Glomerular endothelial cell (primary cell): ENCODE data around the gene MDP1. TPM values are rescaled to one million over a fixed set of nuclear protein-coding genes. Genes with fewer than 3 reads are reported as not detected.

Experiments
- DNase-seq: peaks from one replicate; pipeline ENCODE4 v3.0.0-alpha.2; 2011; ENCODE audit warnings: low read depth, low spot score; ENCODE audit errors: extremely low read depth
- total RNA-seq: library from RNA; depleted of rRNA; stranded (reverse); fragments of >200 nt; gene quantifications from 2 replicates; pipeline ENCODE4 v1.2.3, GENCODE V29; 2015

MDP1 gene
- total RNA-seq, result 10.2 and 11.2 TPM in 2 replicates

DNA sequence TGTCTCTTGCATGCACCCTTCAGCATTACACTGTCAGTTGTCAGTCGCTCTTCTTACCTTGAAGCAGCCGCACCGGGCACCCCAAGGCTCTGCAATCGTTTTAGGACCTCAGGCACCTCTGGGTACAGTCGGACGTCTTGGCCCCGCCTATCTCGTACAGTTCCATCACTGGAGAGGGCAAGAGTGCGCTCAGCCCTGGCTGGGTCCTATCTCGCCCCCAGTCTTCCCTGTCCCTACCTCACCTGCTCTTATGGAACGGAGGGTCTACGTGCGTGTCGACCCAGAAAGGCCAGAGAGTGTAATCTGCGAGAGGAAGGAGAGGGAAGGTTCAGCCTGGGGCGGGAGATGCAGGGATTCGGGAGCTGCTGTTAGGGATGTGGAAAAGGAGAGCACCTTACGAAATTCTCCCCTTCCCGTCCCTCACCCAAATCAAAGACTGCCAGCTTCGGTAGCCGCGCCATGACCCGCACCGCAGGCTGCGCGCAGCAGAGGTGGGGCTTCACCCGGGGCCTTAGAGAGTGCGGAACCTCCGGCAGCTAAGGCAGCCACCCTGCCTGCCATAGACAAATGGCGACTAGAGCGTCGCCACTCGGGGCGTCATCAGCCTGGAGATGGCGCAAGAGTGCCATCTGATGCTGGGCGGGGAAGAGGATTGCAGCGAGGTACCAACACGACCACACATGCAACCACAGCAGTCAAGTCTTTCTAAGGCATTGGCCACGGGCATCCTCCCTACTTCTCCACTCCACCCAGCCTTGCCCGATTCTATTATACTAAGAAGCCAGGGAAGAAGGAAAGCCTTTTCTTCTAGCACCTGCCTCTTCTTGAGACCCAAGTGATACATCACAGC, at the start of gene MDP1:
TSS of gene MDP1 (minus strand) at position 572 of the 850 bp plus-strand sequence. CDS start at position 461, 111 bp downstream.
- DNase-seq, result no peak

DNA sequence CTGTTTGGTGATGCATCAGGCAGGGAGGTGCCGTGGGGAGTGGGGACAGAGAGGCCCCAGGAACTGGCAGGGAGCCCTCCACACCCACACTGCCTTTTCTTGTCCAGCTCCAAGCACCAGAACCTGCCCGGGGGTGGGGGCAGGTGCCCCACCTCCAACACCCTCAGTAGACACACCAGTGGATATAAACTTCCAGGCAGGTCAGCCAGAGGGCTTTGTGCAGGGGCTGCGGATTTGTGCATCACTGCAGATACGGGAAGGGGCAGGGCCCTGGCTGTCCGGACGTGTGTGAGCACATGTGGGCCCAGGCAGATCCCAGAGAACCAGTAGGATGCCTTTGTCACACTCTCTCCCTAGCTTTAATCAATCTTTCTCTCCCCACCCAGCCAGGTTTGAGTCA, 48.4 kb upstream of the MDP1 start:
- no peak for DNase-seq

DNA sequence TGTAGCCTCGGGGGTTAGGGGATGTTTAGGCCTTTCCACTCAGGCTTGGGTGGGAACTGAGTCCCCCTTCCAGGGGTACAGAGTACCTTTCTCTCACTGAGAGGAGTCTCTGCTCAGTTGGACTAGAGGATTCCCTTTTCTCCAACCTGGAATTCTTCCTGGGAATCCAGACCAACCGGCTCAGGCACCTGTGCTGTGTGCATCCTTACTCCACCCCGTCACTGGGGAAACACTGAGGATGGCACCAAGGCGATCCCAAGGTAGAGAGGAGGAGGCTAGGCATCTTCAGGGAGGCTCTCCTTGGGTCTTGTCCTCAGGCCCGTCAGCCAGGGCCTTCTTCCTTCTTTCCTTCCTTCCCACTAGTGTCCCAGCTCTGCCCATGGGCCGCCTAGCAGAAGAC, 48.0 kb upstream of the MDP1 start:
- DNase-seq, result no peak

DNA sequence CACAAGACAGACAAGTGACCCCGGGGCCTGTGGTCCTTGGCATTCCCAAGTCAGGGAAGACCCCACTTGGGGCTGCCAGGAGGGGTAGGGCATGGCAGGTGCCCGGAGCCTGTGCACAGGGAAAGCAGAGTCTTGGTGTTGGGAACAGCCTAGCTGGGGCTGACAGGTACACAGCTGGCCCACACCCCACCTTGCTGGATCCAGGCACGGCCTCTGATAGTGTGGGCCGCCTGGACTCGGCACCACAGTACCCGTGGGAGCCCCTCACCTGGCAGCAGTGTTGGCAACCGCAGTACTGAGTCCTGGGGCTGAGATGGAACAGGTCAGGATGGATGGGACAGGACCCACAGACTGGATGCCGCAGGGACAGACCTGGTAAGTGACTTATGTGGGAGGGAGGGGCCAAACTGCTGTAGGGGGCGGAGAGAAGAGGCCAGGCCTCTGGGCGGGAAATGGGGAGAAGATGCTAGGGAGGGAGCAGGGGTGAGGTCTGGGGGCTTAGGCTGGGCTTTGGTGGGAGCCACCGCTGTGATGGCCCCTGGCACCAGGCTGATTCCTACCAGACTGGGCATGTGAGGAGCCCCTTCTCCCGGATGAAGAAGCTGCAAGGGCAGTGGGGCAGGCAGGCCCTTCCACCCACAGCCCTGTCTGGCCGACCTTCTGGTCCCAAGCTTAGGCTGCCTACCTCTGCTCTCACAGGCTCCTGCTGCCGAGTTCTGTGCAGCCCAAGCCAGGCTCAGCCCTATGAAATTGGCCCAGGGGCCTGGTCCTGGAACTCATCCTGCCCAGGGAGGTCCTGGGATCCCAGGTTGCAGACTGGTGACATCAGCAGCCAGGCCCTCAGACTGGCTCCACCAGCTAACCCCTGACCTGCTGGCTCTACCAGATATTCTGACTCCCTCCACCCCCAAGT, 47.2 kb upstream of the MDP1 start, which contains the start of gene TGM1:
TSS of gene TGM1 (minus strand) at position 357 of the 913 bp plus-strand sequence. CDS start 825 bp downstream, outside the sequence.
- DNase-seq, result no peak

DNA sequence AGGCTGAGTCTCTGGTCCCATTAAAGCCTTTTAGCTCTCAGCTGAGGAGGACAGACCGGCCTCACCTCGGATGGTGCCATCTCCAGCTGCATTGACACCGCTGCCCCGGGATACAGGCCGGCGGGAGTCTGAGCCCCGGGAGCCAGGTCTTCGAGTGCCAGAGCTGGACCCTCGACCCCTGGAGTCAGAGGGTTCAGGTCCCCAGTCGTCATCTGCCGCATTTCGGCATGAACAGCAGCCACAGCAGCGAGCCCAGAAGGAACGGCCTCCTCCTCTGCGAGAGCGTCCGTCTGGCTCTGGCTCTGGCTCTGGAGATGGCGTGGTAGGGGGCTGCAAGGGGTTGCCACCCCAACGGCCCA, 46.1 kb upstream of the MDP1 start:
- DNase-seq, result no peak

DNA sequence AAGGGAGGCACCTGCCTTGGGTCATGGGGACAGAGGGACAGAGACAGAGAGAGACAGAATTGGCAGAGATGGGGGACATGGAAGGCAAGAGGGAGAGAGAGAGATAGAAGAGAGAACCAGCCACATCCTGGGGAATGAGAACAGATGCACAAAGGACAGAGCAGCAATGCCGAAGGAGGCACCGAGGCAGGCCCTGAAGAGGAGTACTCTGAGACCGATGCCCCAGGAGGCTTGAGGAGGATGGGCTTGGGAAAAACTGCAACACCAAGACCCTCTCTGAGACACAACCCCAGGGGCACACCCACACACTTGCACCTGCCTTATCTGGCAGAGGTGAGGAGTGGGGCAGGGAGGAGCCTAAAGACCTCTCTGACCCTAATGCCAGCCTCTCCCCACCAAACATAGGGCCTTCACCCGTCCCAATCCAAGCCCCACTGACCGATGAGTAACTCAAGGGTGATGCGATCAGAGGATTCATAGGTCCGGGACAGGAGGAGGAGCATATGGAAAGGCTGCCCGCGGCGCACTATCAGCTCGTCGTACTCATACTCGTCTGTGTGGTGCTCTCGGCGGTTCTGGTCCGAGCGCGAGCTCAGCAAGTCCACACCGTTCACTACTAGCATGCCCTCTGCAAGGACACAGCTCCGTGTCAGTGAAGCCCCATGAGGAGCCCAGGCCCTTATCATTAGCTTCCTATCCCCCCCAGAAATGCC, 45.5 kb upstream of the MDP1 start:
- DNase-seq, result no peak

DNA sequence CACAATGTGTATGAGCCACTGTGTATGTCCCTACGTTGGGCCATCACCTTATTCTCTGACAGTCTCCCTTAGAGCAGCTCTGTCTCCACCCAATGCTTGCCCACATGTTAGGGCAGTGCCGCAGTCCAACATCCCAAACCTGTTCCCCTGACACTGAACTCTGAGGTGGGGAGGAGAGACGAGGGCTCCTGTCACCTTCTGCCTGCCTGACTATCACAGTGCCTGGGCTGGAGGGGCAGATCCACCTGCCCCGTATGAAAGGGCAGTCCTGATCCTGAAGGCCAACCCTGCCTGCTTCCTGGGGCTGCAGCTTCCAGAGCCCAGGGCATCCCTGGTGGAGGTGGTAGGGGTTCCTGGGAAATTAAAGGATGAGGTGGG, 44.9 kb upstream of the MDP1 start:
- no peak for DNase-seq

DNA sequence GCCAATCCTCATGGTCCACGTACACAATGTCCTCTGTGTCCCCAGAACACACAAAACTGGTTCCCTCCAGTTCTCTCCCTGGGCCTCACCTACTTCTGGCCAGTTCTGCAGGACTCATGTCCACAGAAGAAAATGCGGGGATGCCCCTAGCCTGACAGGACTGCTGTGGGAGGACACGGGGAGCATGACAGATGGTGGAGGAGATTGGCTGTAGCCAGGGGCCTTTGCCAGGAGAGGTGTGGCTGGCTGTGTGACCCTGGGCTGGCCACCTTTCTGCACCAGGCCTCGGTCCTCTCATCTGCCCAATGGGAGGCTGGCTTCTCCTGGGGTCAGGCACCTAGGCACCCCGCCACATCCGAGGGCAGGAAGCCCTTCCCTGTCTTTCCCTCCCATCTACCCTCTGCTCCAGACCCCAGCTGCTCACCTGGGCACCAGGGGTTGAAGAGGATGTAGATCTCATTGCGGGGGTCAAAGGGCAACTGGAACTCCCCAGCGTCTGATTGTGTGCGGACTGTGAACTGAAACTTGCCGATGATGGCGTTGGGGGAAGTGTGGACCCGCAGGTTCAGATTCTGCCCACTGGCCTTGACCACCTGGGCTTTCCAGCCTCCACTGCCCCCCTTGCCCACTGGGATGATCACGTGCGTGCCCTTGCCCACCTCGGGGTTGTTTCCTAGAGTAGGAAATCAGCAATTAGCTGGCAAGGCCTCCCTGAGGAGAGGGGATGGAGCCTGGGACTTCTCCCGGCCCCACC, 44.3 kb upstream of the MDP1 start:
- DNase-seq, result no peak

DNA sequence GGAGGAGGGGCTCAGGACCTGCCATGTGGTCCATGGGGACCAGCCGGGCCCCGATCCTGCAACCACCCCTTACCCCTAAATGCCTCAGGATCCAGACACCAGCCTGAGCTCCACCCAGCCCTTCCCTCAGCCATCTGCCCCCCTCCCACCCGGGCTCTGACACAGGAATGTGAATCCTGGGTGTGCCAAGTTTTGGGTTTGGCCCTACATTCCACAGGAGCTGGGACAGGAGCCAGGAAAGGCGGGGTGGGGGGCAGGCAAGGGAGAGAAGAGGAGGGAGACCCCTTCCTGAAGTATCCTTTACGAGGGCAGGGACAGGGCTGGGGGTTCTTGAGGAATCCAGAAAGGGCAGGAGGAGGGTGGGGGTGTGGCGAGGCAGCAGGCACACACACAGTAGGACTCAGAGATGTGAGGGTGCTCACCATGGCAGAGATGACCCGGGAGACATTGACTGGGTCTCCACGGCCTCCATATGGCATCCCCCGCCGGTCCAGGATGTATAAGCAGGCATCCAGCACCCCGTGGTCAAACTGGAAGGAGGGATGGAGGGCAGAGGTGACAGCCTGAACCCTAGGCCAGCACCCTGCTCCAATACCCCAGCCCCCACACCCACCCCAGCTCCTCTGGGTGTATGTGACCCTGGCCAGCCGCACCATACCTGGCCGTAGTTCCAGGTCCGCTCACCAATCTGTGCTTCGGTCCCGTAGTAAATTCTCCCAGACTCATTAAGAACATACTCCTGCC, 43.6 kb upstream of the MDP1 start:
- no peak for DNase-seq

DNA sequence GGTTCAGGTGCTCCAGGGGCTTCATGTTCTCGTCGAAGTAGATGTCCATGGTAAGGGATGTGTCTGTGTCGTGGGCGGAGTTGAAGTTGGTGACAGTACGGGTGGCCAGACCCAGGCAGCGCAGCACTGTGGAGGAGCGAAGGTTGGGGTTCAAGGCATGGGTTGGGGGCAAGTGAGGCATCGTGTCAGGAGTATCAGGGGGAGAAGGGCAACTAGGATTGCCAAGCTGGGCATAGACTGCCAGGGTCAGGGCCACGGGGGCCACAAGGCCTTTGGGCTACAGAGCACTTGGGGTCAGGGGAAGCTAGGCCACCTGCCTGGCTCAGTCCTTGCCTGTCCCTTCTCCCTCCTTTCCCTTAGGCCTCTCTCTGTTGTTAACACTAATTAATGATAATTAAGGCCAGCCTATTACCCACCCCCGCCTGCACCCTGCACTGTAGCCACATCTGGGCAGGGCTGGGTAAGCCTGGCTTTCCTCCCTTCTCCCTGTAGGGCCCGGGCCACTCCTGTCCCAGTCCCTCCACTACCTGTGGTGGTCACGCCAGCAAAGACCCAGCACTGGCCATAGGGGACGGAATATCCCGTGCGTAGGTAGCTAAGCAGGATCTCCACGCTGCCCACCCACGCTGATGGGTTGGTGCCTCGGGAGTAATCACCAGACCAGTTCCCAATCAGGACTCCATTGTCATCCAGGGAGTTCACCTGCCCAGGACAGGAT, 42.8 kb upstream of the MDP1 start:
- DNase-seq, result no peak

DNA sequence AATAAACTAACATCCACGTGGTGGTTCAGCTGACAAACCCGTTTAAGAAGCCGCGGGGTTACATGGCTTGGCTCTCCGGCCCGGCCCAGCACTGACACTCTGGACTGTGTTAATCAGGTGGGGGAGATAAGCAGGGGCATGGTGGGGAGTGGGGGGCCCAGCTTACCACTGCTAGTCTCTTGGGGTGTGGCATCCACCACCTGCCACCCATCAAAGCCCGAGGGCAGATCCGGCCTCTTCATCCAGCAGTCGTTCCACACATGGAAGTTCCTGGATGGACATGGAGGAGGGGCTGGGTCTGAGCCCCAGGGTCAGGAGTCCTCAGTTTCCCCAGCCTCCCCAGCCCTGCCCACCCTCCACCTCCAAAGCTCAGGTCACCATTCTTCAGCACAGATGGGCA, 42.3 kb upstream of the MDP1 start:
- no peak for DNase-seq

DNA sequence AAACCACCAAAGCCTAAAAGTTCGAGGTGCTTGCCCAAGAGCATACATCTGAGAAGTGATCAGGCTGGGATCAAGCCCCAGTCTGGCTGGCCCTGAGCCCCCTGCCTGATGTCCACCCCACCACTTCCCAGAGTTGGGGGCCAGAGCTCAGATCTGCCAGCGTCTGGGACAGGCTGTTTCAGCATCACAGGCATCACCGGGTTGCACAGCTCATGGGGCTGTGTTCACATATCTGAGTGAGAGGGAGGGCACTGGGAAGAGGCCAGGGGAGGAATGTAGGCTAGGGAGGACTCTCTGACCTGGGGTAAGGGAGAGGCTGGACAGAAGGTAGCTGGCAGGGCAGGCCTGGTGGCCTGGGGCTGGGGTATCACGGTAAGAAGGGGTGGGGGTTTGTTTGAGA, 41.1 kb upstream of the MDP1 start:
- DNase-seq, result no peak

DNA sequence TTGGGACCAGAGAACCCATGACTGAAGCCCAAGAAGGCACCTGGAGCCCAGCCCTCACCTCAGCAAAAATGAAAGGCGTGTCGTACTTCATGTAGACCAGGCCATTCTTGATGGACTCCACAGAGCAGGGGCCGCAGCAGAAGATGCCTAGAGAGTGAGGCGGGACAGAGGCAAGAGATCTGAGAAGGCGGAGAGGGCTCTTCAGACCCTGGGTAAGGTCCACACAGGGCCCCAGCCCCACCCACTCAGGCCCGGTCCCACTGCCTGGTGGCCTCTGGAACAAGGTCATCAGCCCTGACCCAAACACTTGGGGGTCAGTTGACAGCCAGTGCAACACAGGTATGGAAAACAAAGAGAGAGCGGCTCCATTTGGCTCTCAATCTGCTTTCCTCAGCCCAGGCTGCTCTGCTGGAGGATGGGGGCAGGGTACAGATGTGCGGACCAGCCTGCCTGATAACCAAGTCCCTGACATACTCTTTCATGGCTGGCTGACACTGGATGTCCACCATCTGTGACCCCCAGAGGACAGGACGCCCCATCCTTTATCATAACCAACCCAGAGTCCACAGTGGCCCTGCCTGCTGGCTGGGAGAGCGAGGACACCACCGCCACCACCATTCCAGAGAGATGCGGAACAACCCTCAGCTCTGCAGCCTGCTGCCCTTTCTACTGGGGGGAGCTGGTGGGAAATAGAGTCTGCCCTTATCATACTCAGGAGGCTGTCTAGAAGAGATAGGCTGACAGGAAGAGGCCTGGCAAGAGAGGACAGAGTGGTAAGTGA, 40.3 kb upstream of the MDP1 start:
- DNase-seq, result no peak

DNA sequence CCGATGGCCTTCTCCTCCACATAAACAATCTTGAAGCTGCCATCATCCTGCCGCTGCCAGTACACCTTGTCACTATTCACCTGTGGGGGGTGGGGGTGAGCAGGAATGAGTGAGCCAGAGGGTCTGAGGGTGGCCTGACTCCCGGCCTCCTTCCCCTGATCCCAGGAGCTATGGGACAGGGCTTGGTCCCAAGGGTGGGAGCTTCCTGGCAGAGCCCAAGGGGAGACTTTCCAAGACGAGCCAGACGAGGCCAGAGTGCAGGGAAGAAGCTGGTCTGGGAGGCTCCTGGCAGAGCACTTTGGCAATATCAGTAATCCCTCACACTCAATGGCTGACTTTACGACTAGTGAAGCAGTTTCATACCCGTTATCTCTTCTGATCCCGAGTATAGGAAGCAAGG, 39.6 kb upstream of the MDP1 start:
- no peak for DNase-seq

DNA sequence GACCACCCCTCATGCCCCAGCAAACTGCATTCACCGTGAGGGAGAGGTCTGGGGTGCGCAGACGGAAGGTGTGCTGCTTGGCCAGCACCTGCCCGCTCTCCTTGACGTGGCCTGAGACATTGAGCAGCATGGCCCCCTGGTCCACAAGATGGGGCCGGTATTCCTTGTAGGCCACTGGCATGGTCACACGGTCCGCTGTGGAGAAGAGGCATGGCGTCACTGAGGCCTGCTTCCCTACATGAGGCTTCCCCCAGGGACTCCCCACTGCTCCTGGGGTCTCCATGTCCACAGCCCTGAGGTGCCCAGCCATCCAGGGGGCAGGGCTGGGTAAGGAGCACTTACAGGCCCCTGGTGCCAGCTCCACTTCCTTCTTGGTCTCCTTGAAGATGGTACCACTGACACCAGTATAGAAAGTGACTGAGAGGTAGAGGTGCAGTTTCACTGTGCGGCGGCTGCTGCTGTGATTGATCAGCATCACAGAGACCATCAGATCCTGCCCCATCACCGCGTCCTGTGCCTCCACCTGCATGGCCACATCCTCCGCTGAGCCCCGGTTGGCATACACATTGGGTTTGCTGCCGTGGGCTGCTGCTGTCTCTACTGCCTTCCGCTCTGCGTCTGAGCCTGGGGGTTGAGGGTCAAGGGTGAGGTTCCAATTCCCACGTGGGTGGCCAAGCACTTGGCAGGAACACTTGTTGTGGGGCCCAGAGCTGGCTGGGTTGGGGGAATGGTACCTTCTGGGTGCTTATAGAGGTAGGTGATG, 38.9 kb upstream of the MDP1 start:
- no peak for DNase-seq

DNA sequence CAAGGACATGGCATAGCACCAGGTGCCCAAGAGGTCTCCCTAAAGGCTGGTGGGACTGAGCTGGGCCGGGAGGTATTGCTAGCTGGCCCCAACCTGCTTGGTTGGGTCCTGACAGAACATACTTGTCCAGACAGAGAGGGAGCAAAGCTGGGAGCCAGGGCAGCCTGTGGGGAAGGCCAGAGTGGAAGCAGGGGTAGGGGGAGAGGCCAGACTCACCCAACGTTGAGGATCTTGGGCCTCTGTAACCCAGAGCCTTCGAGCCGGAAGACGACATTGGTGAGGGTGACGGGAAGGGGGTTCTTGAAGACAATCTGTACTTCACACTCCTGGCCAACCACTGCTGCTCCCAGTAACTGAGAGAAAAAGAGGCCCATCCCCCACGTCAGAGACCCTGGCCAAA, 38.1 kb upstream of the MDP1 start:
- DNase-seq, result no peak

DNA sequence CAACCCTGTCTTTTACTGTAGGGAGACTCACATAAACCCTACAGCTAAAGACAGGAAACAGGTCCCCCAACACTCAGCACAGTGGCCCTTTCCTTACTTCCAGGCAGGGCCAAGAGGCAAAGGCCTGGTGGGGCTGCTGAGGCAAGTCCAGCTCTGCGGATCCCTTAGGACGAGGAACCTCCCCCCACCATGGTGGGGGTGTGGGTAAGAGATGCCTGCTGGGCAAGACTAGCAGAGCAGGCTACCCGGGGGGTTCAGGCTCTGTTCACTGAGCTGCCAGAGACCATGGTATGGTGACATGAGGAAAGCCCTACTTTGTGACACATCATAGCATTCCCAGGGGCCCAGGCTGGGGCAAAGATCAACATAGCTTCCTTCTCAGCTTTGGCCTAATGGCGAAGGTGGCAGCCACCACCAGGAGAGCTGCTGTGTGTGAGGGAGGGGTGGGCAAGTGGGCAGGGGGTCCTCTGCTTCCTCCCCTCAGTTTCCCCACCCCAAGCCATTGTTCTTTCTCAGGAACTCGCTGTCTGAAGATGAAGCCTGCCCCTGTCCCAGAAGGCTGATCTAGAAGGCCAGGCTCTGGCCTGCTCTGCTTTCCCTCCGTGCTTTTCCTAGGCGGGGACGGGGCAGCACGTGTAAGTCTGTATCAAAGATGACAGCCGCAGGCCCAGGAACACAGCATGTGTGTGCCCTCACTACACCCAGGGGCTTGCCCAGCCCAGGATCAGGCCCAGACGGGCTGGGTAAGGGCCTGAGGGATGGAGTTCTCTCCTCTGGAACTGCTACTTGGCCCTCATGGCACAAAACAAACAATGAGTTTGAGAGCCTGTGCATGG, 36.6 kb upstream of the MDP1 start:
- no peak for DNase-seq
